MM.1S (cell line): ENCODE data around the gene PPP1R3G.
A peak's percentile ranks its signal among the peaks of the same experiment; 100 is the strongest.

Experiments used
- DNase-seq: peaks from one replicate; pipeline ENCODE4 v3.0.0-alpha.2; 2015
- H2AFZ ChIP-seq: fragments of 300-600 bp; sonication (generic); 2 replicates; pipeline ENCODE4 v1.6.0; 2016; ENCODE audit warnings: antibody characterized with exemption, low read length
- H3F3A ChIP-seq: fragments of 300-600 bp; sonication (generic); 2 replicates; pipeline ENCODE4 v1.6.1; 2016; ENCODE audit warnings: mild to moderate bottlenecking, antibody characterized with exemption, low read length, moderate library complexity, mixed read lengths; ENCODE audit not compliant: insufficient read depth
- H3K27ac ChIP-seq: fragments of 300-600 bp; sonication (generic); 2 replicates; pipeline ENCODE4 v1.5.1; 2016; ENCODE audit warnings: mild to moderate bottlenecking, low read length
- H3K27me3 ChIP-seq: fragments of 300-600 bp; sonication (generic); replicated peaks from 2 replicates; pipeline ENCODE4 v1.6.0; 2016; ENCODE audit warnings: low read length; ENCODE audit not compliant: insufficient read depth
- H3K36me3 ChIP-seq: fragments of 300-600 bp; sonication (generic); replicated peaks from 2 replicates; pipeline ENCODE4 v1.6.1; 2016; ENCODE audit warnings: mild to moderate bottlenecking, low read length, mixed read lengths; ENCODE audit not compliant: insufficient read depth
- H3K4me1 ChIP-seq: fragments of 300-600 bp; sonication (generic); 2 replicates; pipeline ENCODE4 v1.6.1; 2016; ENCODE audit warnings: low read length, mixed read lengths
- H3K4me2 ChIP-seq: fragments of 300-600 bp; sonication (generic); 2 replicates; pipeline ENCODE4 v1.6.0; 2016; ENCODE audit warnings: low read depth, low read length
- H3K4me3 ChIP-seq: fragments of 300-600 bp; sonication (generic); 2 replicates; pipeline ENCODE4 v1.5.1; 2016; ENCODE audit warnings: low read length, mixed read lengths
- H3K79me2 ChIP-seq: fragments of 300-600 bp; sonication (generic); 2 replicates; pipeline ENCODE4 v1.6.1; 2016; ENCODE audit warnings: mixed run types, low read length, mixed read lengths
- H3K9ac ChIP-seq: fragments of 300-600 bp; sonication (generic); 2 replicates; pipeline ENCODE4 v1.6.1; 2016; ENCODE audit warnings: low read length, mixed read lengths
- H3K9me2 ChIP-seq: fragments of 300-600 bp; sonication (generic); replicated peaks from 2 replicates; pipeline ENCODE4 v1.6.1; 2016; ENCODE audit warnings: mild to moderate bottlenecking, low read length, mixed read lengths; ENCODE audit not compliant: insufficient read depth
- H3K9me3 ChIP-seq: fragments of 300-600 bp; sonication (generic); replicated peaks from 2 replicates; pipeline ENCODE4 v1.6.1; 2016; ENCODE audit warnings: mild to moderate bottlenecking, low read length, mixed read lengths; ENCODE audit not compliant: insufficient read depth
- H4K20me1 ChIP-seq: fragments of 300-600 bp; sonication (generic); 2 replicates; pipeline ENCODE4 v1.6.1; 2016; ENCODE audit warnings: mild to moderate bottlenecking, low read length, moderate library complexity, mixed read lengths; ENCODE audit not compliant: insufficient read depth
- CTCF ChIP-seq: fragments of 300-600 bp; sonication (generic); IDR thresholded peaks from 2 replicates; pipeline ENCODE4 v1.5.1; 2016; ENCODE audit warnings: antibody characterized with exemption, low read length, mixed read lengths
- EZH2 ChIP-seq: fragments of 300-600 bp; sonication (generic); optimal IDR thresholded peaks from 2 replicates; pipeline ENCODE3; 2017; ENCODE audit warnings: low read depth, mild to moderate bottlenecking, antibody characterized with exemption, low read length, mixed read lengths
- EZH2phosphoT487 ChIP-seq: fragments of 300-600 bp; sonication (generic); IDR thresholded peaks from 2 replicates; pipeline ENCODE4 v1.6.1; 2018; ENCODE audit warnings: antibody characterized with exemption, low read length

The PPP1R3G gene

GRCh38 chr6:5091210-5092069 lies 6.3 kb downstream of the PPP1R3G start:
- TF ChIP-seq EZH2phosphoT487: no peak
- no peak for TF ChIP-seq CTCF
- TF ChIP-seq EZH2: no peak
- no peaks in the 10 kb centered on the region for H3K79me2 ChIP-seq
- peaks cover 5% of the 10 kb centered on the region; the same call in 1 of the 2 replicates for H3K4me1 ChIP-seq

GRCh38 chr6:5093231-5094015 lies 8.3 kb downstream of the PPP1R3G start:
- Histone ChIP-seq H3K36me3 (no peaks in the 10 kb centered on the region), H3K79me2 (no peaks in the 10 kb centered on the region)

More at GRCh38 chr6:5091210-5092069, 6.3 kb downstream of the PPP1R3G start:
- no peaks in the 10 kb centered on the region for H3K9me3 ChIP-seq
- no peaks in the 10 kb centered on the region for H3K27me3 ChIP-seq
- H4K20me1 ChIP-seq: no peaks in the 10 kb centered on the region
- H3K4me3 ChIP-seq: no peak overlapping the region
- no peak overlapping the region for H2AFZ ChIP-seq
- no peak overlapping the region for H3K4me2 ChIP-seq
- no peaks in the 10 kb centered on the region for H3K36me3 ChIP-seq
- H3K9me2 ChIP-seq: no peaks in the 10 kb centered on the region
- DNase-seq: no peak
- no peaks in the 10 kb centered on the region for H3F3A ChIP-seq
- H3K27ac ChIP-seq: no peak overlapping the region
- H3K9ac ChIP-seq: no peak overlapping the region

GRCh38 chr6:5094327-5094726 lies 9.2 kb downstream of the PPP1R3G start:
- H3K4me1 ChIP-seq: peaks cover 5% of the 10 kb centered on the region; the same call in 1 of the 2 replicates
- no peak overlapping the region for H3K4me3 ChIP-seq
- H3K27ac ChIP-seq: peak overlapping the region; percentile 55; the same call in 1 of the 2 replicates
- H2AFZ ChIP-seq: no peak overlapping the region
- H3K4me2 ChIP-seq: peak overlapping the region; percentile 39; the same call in 1 of the 2 replicates
- H3K27me3 ChIP-seq: no peaks in the 10 kb centered on the region
- DNase-seq: no peak
- no peaks in the 10 kb centered on the region for H4K20me1 ChIP-seq
- no peaks in the 10 kb centered on the region for H3K79me2 ChIP-seq
- TF ChIP-seq EZH2 (no peak), CTCF (no peak), EZH2phosphoT487 (no peak)
- H3F3A ChIP-seq: no peaks in the 10 kb centered on the region
- no peaks in the 10 kb centered on the region for H3K36me3 ChIP-seq
- no peaks in the 10 kb centered on the region for H3K9me3 ChIP-seq
- H3K9ac ChIP-seq: no peak overlapping the region
- no peaks in the 10 kb centered on the region for H3K9me2 ChIP-seq

More at GRCh38 chr6:5093231-5094015, 8.3 kb downstream of the PPP1R3G start:
- Histone ChIP-seq H3K4me3 (no peak overlapping the region), H3F3A (no peaks in the 10 kb centered on the region), H3K9me2 (no peaks in the 10 kb centered on the region), H4K20me1 (no peaks in the 10 kb centered on the region), H2AFZ (no peak overlapping the region), H3K27ac (no peak overlapping the region), H3K9me3 (no peaks in the 10 kb centered on the region), H3K4me2 (no peak overlapping the region), H3K27me3 (no peaks in the 10 kb centered on the region), H3K9ac (no peak overlapping the region), H3K4me1 (peaks cover 5% of the 10 kb centered on the region; the same call in 1 of the 2 replicates)
- no peak for TF ChIP-seq CTCF
- TF ChIP-seq EZH2: no peak
- no peak for TF ChIP-seq EZH2phosphoT487
- DNase-seq: no peak
